ENCODE measurements around the gene HIPK4. TPM values are rescaled to one million over a fixed set of nuclear protein-coding genes. Genes with fewer than 3 reads are reported as not detected.

Gene HIPK4
- total and polyA plus RNA-seq, 4 donors: 0.02 to 0.17 TPM; not detected in 2

DNA sequence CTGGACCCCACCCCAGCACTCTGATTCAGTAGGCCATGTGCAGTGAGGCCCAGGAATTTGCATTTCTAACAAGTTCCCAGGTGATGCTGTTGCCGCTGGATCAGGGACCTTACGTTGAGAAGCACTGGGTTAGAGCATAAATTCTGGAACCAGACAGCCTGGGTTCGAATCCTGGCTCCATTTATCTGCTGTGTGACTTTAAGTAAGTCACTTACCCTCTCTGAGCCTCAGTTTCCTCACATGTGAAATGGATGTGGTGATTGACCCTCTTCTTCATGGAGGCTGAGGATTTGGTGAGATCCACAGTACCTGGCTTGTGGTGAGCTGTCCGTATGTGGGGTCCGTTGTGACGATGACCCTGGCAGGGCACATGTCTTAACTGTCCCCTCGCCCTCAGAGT, 15.9 kb downstream of the HIPK4 start:
- peaks cover 5 to 62% (median 20%) of the 10 kb centered on the region in 4 donors for H3K36me3 ChIP-seq (ENCODE audit: control insufficient read depth in 4 of 4, insufficient read depth in 3 of 4, low read depth in 1 of 4, low read length in 3 of 4)
- no peaks in the 10 kb centered on the region for H3K27me3 ChIP-seq (ENCODE audit: control insufficient read depth in 4 of 4, insufficient read depth in 4 of 4, low read length in 3 of 4)
- no peaks in the 10 kb centered on the region for H3K4me1 ChIP-seq (ENCODE audit: control insufficient read depth in 4 of 4, insufficient read depth in 4 of 4, low read length in 3 of 4)
- no peak overlapping the region for H3K27ac ChIP-seq (ENCODE audit: low read depth in 1 of 2, low read length in 2 of 2)
- WGBS: 96% methylated on average over 7 of the region's 7 CpGs
- no peak overlapping the region for H3K4me3 ChIP-seq (ENCODE audit: low read depth in 1 of 3, low read length in 3 of 3)
- no peak overlapping the region for H3K9ac ChIP-seq (ENCODE audit: low read depth in 1 of 2, low read length in 2 of 2)
- no peak for DNase-seq (ENCODE audit: low spot score)
- H3K9me3 ChIP-seq (ENCODE audit: control insufficient read depth in 4 of 4, low read length in 3 of 4): no peaks in the 10 kb centered on the region
- TF ChIP-seq SP1 (IDR thresholded peaks at IDR 0.05): no peak
- no peak for TF ChIP-seq RXRA (IDR thresholded peaks at IDR 0.05)
- TF ChIP-seq HNF4G (IDR thresholded peaks at IDR 0.05): no peak
- no peak for TF ChIP-seq RAD21 (IDR thresholded peaks at IDR 0.05)
- TF ChIP-seq, protein P1, sequence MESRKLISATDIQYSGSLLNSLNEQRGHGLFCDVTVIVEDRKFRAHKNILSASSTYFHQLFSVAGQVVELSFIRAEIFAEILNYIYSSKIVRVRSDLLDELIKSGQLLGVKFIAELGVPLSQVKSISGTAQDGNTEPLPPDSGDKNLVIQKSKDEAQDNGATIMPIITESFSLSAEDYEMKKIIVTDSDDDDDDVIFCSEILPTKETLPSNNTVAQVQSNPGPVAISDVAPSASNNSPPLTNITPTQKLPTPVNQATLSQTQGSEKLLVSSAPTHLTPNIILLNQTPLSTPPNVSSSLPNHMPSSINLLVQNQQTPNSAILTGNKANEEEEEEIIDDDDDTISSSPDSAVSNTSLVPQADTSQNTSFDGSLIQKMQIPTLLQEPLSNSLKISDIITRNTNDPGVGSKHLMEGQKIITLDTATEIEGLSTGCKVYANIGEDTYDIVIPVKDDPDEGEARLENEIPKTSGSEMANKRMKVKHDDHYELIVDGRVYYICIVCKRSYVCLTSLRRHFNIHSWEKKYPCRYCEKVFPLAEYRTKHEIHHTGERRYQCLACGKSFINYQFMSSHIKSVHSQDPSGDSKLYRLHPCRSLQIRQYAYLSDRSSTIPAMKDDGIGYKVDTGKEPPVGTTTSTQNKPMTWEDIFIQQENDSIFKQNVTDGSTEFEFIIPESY (IDR thresholded peaks at IDR 0.05): no peak
- TF ChIP-seq, protein P2, sequence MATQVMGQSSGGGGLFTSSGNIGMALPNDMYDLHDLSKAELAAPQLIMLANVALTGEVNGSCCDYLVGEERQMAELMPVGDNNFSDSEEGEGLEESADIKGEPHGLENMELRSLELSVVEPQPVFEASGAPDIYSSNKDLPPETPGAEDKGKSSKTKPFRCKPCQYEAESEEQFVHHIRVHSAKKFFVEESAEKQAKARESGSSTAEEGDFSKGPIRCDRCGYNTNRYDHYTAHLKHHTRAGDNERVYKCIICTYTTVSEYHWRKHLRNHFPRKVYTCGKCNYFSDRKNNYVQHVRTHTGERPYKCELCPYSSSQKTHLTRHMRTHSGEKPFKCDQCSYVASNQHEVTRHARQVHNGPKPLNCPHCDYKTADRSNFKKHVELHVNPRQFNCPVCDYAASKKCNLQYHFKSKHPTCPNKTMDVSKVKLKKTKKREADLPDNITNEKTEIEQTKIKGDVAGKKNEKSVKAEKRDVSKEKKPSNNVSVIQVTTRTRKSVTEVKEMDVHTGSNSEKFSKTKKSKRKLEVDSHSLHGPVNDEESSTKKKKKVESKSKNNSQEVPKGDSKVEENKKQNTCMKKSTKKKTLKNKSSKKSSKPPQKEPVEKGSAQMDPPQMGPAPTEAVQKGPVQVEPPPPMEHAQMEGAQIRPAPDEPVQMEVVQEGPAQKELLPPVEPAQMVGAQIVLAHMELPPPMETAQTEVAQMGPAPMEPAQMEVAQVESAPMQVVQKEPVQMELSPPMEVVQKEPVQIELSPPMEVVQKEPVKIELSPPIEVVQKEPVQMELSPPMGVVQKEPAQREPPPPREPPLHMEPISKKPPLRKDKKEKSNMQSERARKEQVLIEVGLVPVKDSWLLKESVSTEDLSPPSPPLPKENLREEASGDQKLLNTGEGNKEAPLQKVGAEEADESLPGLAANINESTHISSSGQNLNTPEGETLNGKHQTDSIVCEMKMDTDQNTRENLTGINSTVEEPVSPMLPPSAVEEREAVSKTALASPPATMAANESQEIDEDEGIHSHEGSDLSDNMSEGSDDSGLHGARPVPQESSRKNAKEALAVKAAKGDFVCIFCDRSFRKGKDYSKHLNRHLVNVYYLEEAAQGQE (IDR thresholded peaks at IDR 0.05): no peak
- TF ChIP-seq GABPA (IDR thresholded peaks at IDR 0.05 in 1 of 2, conservative IDR thresholded peaks at IDR 0.05 in 1 of 2): no peak
- TF ChIP-seq EGR1 (IDR thresholded peaks at IDR 0.05; ENCODE audit: low read depth in 2 of 2): no peak
- TF ChIP-seq TAF1 (conservative IDR thresholded peaks at IDR 0.05): no peak
- TF ChIP-seq, protein P3, sequence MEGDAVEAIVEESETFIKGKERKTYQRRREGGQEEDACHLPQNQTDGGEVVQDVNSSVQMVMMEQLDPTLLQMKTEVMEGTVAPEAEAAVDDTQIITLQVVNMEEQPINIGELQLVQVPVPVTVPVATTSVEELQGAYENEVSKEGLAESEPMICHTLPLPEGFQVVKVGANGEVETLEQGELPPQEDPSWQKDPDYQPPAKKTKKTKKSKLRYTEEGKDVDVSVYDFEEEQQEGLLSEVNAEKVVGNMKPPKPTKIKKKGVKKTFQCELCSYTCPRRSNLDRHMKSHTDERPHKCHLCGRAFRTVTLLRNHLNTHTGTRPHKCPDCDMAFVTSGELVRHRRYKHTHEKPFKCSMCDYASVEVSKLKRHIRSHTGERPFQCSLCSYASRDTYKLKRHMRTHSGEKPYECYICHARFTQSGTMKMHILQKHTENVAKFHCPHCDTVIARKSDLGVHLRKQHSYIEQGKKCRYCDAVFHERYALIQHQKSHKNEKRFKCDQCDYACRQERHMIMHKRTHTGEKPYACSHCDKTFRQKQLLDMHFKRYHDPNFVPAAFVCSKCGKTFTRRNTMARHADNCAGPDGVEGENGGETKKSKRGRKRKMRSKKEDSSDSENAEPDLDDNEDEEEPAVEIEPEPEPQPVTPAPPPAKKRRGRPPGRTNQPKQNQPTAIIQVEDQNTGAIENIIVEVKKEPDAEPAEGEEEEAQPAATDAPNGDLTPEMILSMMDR (IDR thresholded peaks at IDR 0.05; ENCODE audit: low read depth, low read length, missing input control): no peak
- no peak for TF ChIP-seq FOXA2 (IDR thresholded peaks at IDR 0.05)
- no peak for TF ChIP-seq NR2F2 (IDR thresholded peaks at IDR 0.05)
- no peak for TF ChIP-seq FOXA1 (IDR thresholded peaks at IDR 0.05)

DNA sequence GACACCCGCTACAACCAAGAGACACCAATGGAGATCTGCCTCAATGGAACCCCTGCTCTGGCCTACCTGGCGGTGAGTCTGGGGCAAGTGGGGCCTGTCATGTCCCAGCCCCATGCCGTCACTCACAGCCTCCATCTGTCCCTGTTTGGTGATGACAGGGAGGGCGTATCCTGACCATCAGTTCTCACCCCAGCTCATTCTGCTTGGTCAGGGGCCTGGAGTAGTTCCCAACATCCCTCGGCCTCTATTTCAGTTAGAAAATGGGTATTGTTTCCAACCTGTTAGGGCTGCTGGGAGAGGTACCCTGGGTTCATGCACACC, 18.2 kb downstream of the HIPK4 start:
- peaks cover 5 to 53% (median 17%) of the 10 kb centered on the region in 4 donors for H3K36me3 ChIP-seq (ENCODE audit: control insufficient read depth in 4 of 4, insufficient read depth in 3 of 4, low read depth in 1 of 4, low read length in 3 of 4)
- H3K27ac ChIP-seq (ENCODE audit: low read depth in 1 of 2, low read length in 2 of 2): no peak overlapping the region
- no peak for DNase-seq (ENCODE audit: low spot score)
- H3K9me3 ChIP-seq (ENCODE audit: control insufficient read depth in 4 of 4, low read length in 3 of 4): no peaks in the 10 kb centered on the region
- H3K9ac ChIP-seq (ENCODE audit: low read depth in 1 of 2, low read length in 2 of 2): no peak overlapping the region
- no peaks in the 10 kb centered on the region for H3K4me1 ChIP-seq (ENCODE audit: control insufficient read depth in 4 of 4, insufficient read depth in 4 of 4, low read length in 3 of 4)
- H3K4me3 ChIP-seq (ENCODE audit: low read depth in 1 of 3, low read length in 3 of 3): no peak overlapping the region
- no peaks in the 10 kb centered on the region for H3K27me3 ChIP-seq (ENCODE audit: control insufficient read depth in 4 of 4, insufficient read depth in 4 of 4, low read length in 3 of 4)
- 98% methylated on average over 5 of the region's 5 CpGs for WGBS
- TF ChIP-seq SP1 (IDR thresholded peaks at IDR 0.05): no peak
- TF ChIP-seq TAF1 (conservative IDR thresholded peaks at IDR 0.05): no peak
- TF ChIP-seq HNF4G (IDR thresholded peaks at IDR 0.05): no peak
- TF ChIP-seq RXRA (IDR thresholded peaks at IDR 0.05): no peak
- TF ChIP-seq YY1 (IDR thresholded peaks at IDR 0.05): no peak
- TF ChIP-seq FOXA1 (IDR thresholded peaks at IDR 0.05): no peak
- no peak for TF ChIP-seq JUND (IDR thresholded peaks at IDR 0.05)
- TF ChIP-seq EGR1 (IDR thresholded peaks at IDR 0.05; ENCODE audit: low read depth in 2 of 2): no peak
- TF ChIP-seq, protein P4, sequence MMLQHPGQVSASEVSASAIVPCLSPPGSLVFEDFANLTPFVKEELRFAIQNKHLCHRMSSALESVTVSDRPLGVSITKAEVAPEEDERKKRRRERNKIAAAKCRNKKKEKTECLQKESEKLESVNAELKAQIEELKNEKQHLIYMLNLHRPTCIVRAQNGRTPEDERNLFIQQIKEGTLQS (IDR thresholded peaks at IDR 0.05): no peak
- TF ChIP-seq RAD21 (IDR thresholded peaks at IDR 0.05): no peak
- TF ChIP-seq, protein P3 (IDR thresholded peaks at IDR 0.05; ENCODE audit: low read depth, low read length, missing input control): no peak
- TF ChIP-seq FOXA2 (IDR thresholded peaks at IDR 0.05): no peak
- no peak for TF ChIP-seq GABPA (IDR thresholded peaks at IDR 0.05 in 1 of 2, conservative IDR thresholded peaks at IDR 0.05 in 1 of 2)
- no peak for TF ChIP-seq HNF4A (conservative IDR thresholded peaks at IDR 0.05)
- TF ChIP-seq, protein P1 (IDR thresholded peaks at IDR 0.05): no peak
- TF ChIP-seq, protein P5, sequence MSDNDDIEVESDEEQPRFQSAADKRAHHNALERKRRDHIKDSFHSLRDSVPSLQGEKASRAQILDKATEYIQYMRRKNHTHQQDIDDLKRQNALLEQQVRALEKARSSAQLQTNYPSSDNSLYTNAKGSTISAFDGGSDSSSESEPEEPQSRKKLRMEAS (IDR thresholded peaks at IDR 0.05): no peak

Data from liver (tissue), 9 donors.